BE2C (cell line): ENCODE measurements around the gene STAT4.

Experiments used
- DNase-seq: peaks from one replicate; pipeline ENCODE4 v3.0.0-alpha.2; 2020
- H3K27me3 ChIP-seq: fragments of 250-450 bp; sonication (Bioruptor Pico); 2 replicates; pipeline ENCODE4 v1.5.1; 2020; ENCODE audit warnings: mild to moderate bottlenecking
- H3K36me3 ChIP-seq: fragments of 250-450 bp; sonication (Bioruptor Pico); 2 replicates; pipeline ENCODE4 v1.5.1; 2020; ENCODE audit warnings: mild to moderate bottlenecking
- H3K4me1 ChIP-seq: fragments of 250-450 bp; sonication (Bioruptor Pico); 2 replicates; pipeline ENCODE4 v1.5.1; 2020
- H3K4me3 ChIP-seq: 2 replicates; pipeline ENCODE4 v1.5.1; 2011; ENCODE audit warnings: low read depth, low read length
- H3K9me3 ChIP-seq: fragments of 250-450 bp; sonication (Bioruptor Pico); 2 replicates; pipeline ENCODE4 v1.5.1; 2020
- TF ChIP-seq, protein P1 (sequence below): IDR thresholded peaks from 2 replicates; pipeline ENCODE4 v1.5.1; 2012; ENCODE audit warnings: mild to moderate bottlenecking, low read depth, low read length

The STAT4 gene

DNA sequence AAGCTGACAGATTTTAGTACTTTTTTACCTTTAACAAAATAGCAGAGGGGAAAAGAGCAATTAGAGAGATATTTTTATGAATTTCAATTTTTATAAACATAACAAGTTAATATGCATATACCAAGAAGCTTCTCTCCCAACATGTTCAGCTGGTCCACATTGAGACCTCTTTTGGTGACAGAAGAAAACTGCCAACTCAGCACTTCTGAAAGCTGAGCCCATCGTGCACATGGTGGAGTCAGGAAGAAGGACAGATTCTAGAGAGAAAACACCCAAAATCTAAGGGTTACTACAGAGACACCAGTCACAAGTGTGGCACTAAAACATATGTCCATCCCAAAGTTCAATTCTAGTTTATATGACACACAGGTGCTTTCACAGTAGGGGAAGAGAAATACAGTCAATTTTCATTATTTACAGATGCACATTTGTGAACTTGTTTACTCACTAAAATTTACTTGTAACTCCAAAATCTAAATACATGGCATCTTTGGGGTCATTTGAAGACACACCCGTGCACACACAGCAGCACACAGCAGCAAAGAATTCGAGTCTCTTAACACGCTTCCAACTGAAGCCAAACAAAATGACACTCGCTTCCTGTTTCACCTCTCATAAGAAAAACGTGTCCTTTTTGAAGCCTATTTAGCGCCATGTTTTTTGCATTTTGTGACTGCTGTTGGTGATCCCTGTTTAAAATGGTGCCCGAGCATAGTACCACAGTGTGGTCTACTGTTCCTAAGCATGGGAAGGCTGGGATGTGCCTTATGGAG is 168.3 kb downstream of the STAT4 start:
- H3K9me3 ChIP-seq, result no peaks in the 10 kb centered on the region
- peaks cover 15% of the 10 kb centered on the region for H3K4me1 ChIP-seq
- no peak overlapping the region for H3K4me3 ChIP-seq
- no peak for DNase-seq
- TF ChIP-seq, protein P1, sequence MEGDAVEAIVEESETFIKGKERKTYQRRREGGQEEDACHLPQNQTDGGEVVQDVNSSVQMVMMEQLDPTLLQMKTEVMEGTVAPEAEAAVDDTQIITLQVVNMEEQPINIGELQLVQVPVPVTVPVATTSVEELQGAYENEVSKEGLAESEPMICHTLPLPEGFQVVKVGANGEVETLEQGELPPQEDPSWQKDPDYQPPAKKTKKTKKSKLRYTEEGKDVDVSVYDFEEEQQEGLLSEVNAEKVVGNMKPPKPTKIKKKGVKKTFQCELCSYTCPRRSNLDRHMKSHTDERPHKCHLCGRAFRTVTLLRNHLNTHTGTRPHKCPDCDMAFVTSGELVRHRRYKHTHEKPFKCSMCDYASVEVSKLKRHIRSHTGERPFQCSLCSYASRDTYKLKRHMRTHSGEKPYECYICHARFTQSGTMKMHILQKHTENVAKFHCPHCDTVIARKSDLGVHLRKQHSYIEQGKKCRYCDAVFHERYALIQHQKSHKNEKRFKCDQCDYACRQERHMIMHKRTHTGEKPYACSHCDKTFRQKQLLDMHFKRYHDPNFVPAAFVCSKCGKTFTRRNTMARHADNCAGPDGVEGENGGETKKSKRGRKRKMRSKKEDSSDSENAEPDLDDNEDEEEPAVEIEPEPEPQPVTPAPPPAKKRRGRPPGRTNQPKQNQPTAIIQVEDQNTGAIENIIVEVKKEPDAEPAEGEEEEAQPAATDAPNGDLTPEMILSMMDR, result no peak
- H3K27me3 ChIP-seq, result no peaks in the 10 kb centered on the region
- H3K36me3 ChIP-seq, result peaks cover 36% of the 10 kb centered on the region

DNA sequence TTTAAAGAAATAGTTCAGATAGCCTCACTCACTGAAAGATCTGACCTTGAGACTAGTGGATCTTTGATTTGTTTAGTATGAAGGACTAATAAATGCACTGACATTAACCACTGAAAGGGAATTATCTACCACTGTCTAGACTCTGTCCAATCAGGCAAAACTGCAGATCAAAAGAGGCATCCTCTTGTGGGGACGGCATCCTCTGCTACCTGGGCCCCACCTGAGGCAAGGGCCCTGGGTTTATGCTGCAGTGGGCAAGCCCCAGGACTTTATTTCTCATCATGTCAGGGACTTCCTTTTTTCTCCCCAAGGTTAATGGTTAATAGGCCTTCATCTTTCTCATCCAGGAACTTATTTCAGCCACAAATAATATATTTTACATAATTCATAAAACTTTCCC is 169.1 kb downstream of the STAT4 start:
- Histone ChIP-seq H3K4me1 (peaks cover 16% of the 10 kb centered on the region), H3K4me3 (no peak overlapping the region), H3K27me3 (no peaks in the 10 kb centered on the region), H3K36me3 (peaks cover 32% of the 10 kb centered on the region), H3K9me3 (no peaks in the 10 kb centered on the region)
- DNase-seq, result no peak
- TF ChIP-seq, protein P1, result no peak

DNA sequence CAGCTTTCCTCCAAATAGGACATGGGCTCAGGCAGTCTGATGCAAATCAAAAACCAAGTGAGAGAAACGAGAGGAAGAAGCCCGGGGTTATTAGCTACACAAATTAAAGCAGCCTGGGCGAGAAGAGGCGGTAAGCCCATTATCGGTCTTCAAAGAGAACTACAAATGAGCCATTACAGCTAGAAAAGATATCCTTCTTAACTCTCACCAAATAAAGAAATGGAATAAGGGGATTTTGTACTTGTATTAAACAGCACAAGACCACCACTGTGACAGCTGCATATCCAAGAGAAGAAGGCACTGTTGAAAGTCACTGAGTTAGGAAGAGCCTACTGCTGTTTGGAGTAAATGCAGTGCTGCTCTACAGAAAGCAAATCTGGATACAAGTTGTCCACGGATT is 169.5 kb downstream of the STAT4 start:
- Histone ChIP-seq H3K27me3 (no peaks in the 10 kb centered on the region), H3K36me3 (peaks cover 32% of the 10 kb centered on the region), H3K4me3 (no peak overlapping the region), H3K9me3 (no peaks in the 10 kb centered on the region), H3K4me1 (peaks cover 16% of the 10 kb centered on the region)
- TF ChIP-seq, protein P1, result no peak
- no peak for DNase-seq

DNA sequence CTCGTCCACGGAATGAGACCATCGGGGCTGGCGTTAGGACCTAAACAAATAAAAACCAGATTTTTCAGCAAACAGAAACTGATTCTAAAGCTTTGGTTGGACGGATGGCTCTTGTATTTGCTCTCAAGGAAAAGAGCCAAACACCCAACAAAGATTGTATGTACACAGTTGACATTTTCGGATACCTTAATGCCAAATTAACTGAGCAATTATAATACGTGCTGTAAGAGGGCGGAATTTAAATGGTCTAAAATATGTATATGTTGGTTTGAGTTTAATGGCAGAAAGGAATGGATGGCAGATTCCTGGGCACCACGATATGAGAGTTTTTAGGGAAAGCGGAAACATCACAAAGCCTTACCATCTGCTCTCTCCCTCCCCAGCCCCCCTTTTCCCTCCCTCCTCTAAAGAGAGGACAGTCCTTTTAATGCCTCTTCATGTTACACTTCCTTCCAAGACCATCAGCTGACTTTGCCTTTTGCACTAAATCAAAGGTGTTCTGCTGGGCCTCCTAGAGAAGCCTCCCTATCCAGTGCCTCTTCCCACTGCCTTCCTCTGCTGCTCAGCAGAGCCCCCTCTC is 170.1 kb downstream of the STAT4 start:
- Histone ChIP-seq H3K9me3 (no peaks in the 10 kb centered on the region), H3K36me3 (peaks cover 34% of the 10 kb centered on the region), H3K4me3 (no peak overlapping the region), H3K27me3 (no peaks in the 10 kb centered on the region), H3K4me1 (peaks cover 16% of the 10 kb centered on the region)
- DNase-seq, result no peak
- TF ChIP-seq, protein P1, result no peak

DNA sequence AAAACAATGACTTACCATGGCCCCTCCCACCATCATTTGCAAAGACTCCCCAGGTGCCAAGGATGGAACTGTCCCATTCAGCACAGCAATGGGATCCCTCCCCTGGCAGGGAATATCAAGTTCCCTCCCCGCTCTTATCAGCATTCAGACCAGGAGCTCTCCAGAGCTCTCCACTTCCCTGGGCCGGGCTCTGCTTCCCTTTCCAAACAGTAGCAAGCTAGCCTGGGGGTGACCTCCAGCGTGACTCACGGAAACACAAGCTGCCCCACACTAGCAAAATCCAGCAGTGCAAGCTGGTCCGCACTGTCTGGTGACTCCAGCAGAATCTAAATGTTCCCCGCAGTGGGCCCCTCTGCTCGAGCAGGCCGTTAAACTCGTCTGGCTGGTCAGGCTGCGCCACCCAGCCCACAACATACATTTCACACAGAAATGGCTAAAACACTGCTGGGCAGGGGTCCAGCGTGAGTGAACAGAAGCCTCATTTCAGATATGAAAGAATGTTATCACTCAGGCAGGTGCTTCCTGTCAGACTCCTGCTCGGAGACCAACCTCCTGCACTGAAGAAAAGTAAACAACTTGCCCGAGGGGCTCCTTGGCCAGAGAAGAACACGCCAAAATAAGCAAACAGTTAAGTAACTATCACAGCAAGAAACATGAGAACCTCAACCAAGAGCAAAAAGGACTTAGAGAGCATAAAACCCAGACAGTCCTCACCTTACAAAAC is 170.7 kb downstream of the STAT4 start:
- H3K36me3 ChIP-seq, result peaks cover 33% of the 10 kb centered on the region
- TF ChIP-seq, protein P1, result 0 out of 2 replicates have a peak, but pooled peaks have one; percentile 7
- H3K4me1 ChIP-seq, result peaks cover 16% of the 10 kb centered on the region
- peak; percentile 92 for DNase-seq
- no peaks in the 10 kb centered on the region for H3K9me3 ChIP-seq
- H3K27me3 ChIP-seq, result no peaks in the 10 kb centered on the region
- H3K4me3 ChIP-seq, result peak overlapping the region; percentile 33
